ENCODE results near the gene RCE1. TPM values are rescaled to one million over a fixed set of nuclear protein-coding genes. Genes with fewer than 3 reads are reported as not detected.

The RCE1 gene
- total and polyA plus RNA-seq, 2 donors (not counting 3 experiments of a cell fraction or from before 2014, with no cell fraction given), result 26.9 to 47.4 TPM

DNA sequence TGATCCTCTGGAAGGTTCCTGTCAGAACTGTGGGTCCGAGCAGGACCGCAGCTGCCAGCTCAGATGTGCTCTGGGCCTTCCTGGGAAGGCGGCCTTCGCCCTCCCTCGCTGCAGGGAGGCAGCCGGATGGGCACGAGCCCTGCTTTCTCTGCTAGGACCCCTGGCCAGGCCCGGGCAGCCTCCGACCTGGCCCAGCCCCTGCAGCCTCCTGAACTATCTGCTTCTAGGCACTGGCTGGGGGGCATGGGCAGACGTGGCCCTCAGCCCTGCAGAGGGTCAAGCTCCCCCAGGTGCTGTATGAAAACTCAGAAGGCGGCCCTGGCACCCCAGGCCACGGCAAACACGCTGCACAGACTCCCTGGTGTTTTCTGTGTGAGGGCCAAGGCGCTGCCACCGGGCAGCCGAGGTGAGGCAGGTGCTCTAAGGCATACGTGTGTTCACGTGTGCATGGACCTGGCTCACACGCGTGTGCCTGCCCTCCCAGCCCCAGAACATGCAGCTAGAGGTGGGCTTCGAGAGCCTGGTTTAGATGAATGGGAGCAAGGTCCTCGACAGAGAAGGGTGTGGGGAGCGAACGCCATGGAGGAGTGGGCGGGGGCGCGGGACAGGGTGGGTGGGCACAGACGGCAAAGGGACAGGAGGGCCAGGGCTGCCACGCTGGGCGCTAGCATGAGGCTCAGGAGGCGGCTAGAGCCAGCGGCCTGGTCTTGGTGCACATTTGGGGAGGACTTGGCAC lies 18.0 kb downstream of the RCE1 start:
- ChIA-PET POLR2A (no interaction called here), CTCF (no interaction called here)
- H3K9me1 ChIP-seq (replicated peaks; ENCODE audit: control insufficient read depth, extremely low read depth, insufficient read depth, low read length), result no peaks in the 10 kb centered on the region
- TF ChIP-seq FOS (IDR thresholded peaks at IDR 0.05; ENCODE audit: borderline replicate concordance, insufficient read depth, low read length) (no peak), MYC (IDR thresholded peaks at IDR 0.05; ENCODE audit: low read depth, low read length) (no peak)
- no peak overlapping the region for H3K4me2 ChIP-seq (ENCODE audit: insufficient read depth, low read length)
- H3K4me1 ChIP-seq (ENCODE audit: control insufficient read depth, extremely low read depth, insufficient read depth, low read length), result peaks cover 3% of the 10 kb centered on the region
- peaks cover 13% of the 10 kb centered on the region for H3K79me2 ChIP-seq (ENCODE audit: control insufficient read depth, insufficient read depth, low read length)
- H3K4me3 ChIP-seq (replicated peaks in 1 of 3; ENCODE audit: insufficient read depth in 1 of 3, low read depth in 1 of 3, low read length in 3 of 3), result no peak overlapping the region
- H2AFZ ChIP-seq (ENCODE audit: low read depth, low read length), result no peak overlapping the region
- H4K20me1 ChIP-seq (replicated peaks; ENCODE audit: control insufficient read depth, extremely low read depth, insufficient read depth, low read length), result no peaks in the 10 kb centered on the region
- H3K9me3 ChIP-seq (replicated peaks; ENCODE audit: control insufficient read depth, insufficient read depth, low read length), result no peaks in the 10 kb centered on the region
- H3K27ac ChIP-seq (ENCODE audit: insufficient read depth, low read depth, low read length), result no peak overlapping the region
- no peaks in the 10 kb centered on the region for H3K27me3 ChIP-seq (ENCODE audit: control insufficient read depth in 2 of 2, insufficient read depth in 2 of 2, low read length in 2 of 2)
- intact Hi-C loops (cut with micrococcal nuclease) (no loop called here), dilution Hi-C loops (cut with MboI; ENCODE audit: extremely low pct_ligation_motif_present, low sequenced_read_pairs) (no loop called here)
- no peak overlapping the region for H3K9ac ChIP-seq (replicated peaks; ENCODE audit: extremely low read depth, insufficient read depth, low read length)
- no peak for FAIRE-seq
- no TSS peak for BruUV-seq (replicated peaks)
- no peak for DNase-seq (ENCODE audit: low read depth, low spot score)
- no peaks in the 10 kb centered on the region for H3K36me3 ChIP-seq (ENCODE audit: control insufficient read depth in 2 of 2, extremely low read depth in 1 of 2, insufficient read depth in 2 of 2, low read length in 2 of 2)

DNA sequence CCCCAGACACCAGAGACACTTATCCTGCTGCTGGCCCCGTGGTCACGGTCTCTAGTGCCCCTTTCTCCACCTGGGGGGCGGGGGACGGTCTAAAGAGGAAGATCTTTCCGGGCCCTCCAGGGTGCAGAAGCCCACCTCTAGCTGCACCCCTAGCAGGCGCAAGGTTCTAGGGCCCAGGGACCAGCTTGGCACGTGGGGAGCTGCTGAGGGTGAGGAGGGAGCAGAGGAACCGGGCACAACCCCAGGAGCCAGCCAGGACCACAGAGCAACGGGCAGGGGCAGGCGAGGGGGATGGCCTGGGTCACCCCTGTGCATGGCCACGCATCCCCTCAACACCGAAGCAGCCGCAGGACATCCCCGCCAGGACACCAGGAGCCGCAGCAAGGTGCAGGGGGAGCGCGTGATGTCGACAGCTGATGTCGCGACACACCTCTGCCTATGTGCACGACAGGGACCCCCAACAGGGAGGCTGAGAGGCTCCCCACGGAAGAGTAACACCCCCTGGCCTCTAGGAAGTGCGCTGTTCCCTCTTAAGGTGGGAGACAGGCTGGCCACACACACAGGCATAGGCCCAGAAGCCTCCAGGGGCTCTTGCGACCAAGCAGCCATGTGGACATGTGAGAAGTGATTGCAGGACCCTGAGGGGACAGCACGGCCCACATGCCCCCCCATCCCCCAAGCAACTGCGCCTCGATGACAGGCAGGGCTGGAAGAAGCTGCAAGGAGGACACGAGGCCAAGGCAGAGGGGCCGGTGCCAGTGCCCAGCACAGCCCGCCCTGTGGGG lies 18.7 kb downstream of the RCE1 start:
- intact Hi-C loops (cut with micrococcal nuclease) (no loop called here), dilution Hi-C loops (cut with MboI; ENCODE audit: extremely low pct_ligation_motif_present, low sequenced_read_pairs) (no loop called here)
- H3K27me3 ChIP-seq (ENCODE audit: control insufficient read depth in 2 of 2, insufficient read depth in 2 of 2, low read length in 2 of 2), result no peaks in the 10 kb centered on the region
- H3K27ac ChIP-seq (ENCODE audit: insufficient read depth, low read depth, low read length), result no peak overlapping the region
- no peak overlapping the region for H3K4me3 ChIP-seq (replicated peaks in 1 of 3; ENCODE audit: insufficient read depth in 1 of 3, low read depth in 1 of 3, low read length in 3 of 3)
- no peak for TF ChIP-seq POLR2A (IDR thresholded peaks at IDR 0.05; ENCODE audit: low read depth, low read length)
- TF ChIP-seq MYC (IDR thresholded peaks at IDR 0.05; ENCODE audit: low read depth, low read length), result no peak
- no peak for TF ChIP-seq JUN (IDR thresholded peaks at IDR 0.05; ENCODE audit: borderline replicate concordance, insufficient read depth, insufficient read length, low read depth)
- TF ChIP-seq POLR2AphosphoS5 (IDR thresholded peaks at IDR 0.05; ENCODE audit: insufficient read depth, low read depth, low read length), result no peak
- TF ChIP-seq, protein P1, sequence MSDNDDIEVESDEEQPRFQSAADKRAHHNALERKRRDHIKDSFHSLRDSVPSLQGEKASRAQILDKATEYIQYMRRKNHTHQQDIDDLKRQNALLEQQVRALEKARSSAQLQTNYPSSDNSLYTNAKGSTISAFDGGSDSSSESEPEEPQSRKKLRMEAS (IDR thresholded peaks at IDR 0.05; ENCODE audit: insufficient read depth, insufficient read length), result no peak
- no peak for TF ChIP-seq GATA2 (IDR thresholded peaks at IDR 0.05; ENCODE audit: insufficient read depth, insufficient read length, low read depth, low read length)
- TF ChIP-seq FOS (IDR thresholded peaks at IDR 0.05; ENCODE audit: borderline replicate concordance, insufficient read depth, low read length), result no peak
- TF ChIP-seq, protein P2, sequence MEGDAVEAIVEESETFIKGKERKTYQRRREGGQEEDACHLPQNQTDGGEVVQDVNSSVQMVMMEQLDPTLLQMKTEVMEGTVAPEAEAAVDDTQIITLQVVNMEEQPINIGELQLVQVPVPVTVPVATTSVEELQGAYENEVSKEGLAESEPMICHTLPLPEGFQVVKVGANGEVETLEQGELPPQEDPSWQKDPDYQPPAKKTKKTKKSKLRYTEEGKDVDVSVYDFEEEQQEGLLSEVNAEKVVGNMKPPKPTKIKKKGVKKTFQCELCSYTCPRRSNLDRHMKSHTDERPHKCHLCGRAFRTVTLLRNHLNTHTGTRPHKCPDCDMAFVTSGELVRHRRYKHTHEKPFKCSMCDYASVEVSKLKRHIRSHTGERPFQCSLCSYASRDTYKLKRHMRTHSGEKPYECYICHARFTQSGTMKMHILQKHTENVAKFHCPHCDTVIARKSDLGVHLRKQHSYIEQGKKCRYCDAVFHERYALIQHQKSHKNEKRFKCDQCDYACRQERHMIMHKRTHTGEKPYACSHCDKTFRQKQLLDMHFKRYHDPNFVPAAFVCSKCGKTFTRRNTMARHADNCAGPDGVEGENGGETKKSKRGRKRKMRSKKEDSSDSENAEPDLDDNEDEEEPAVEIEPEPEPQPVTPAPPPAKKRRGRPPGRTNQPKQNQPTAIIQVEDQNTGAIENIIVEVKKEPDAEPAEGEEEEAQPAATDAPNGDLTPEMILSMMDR (IDR thresholded peaks at IDR 0.05; ENCODE audit: extremely low read depth in 1 of 2, insufficient read depth in 1 of 2, low read depth in 1 of 2, low read length in 2 of 2), result no peak
- TF ChIP-seq EZH2 (IDR thresholded peaks at IDR 0.05; ENCODE audit: borderline replicate concordance, low read depth, low read length, severe bottlenecking), result no peak
- FAIRE-seq (no peak), DNase-seq (ENCODE audit: low read depth, low spot score) (no peak)
- no TSS peak for BruUV-seq (replicated peaks)
- H3K4me1 ChIP-seq (ENCODE audit: control insufficient read depth, extremely low read depth, insufficient read depth, low read length), result peaks cover 3% of the 10 kb centered on the region
- H2AFZ ChIP-seq (ENCODE audit: low read depth, low read length), result no peak overlapping the region
- no peaks in the 10 kb centered on the region for H3K9me1 ChIP-seq (replicated peaks; ENCODE audit: control insufficient read depth, extremely low read depth, insufficient read depth, low read length)
- no peaks in the 10 kb centered on the region for H4K20me1 ChIP-seq (replicated peaks; ENCODE audit: control insufficient read depth, extremely low read depth, insufficient read depth, low read length)
- H3K9ac ChIP-seq (replicated peaks; ENCODE audit: extremely low read depth, insufficient read depth, low read length), result no peak overlapping the region
- no peak overlapping the region for H3K4me2 ChIP-seq (ENCODE audit: insufficient read depth, low read length)
- H3K9me3 ChIP-seq (replicated peaks; ENCODE audit: control insufficient read depth, insufficient read depth, low read length), result no peaks in the 10 kb centered on the region
- POLR2A ChIA-PET, result no interaction called here
- peaks cover 13% of the 10 kb centered on the region for H3K79me2 ChIP-seq (ENCODE audit: control insufficient read depth, insufficient read depth, low read length)
- CTCF ChIA-PET, result no interaction called here
- H3K36me3 ChIP-seq (ENCODE audit: control insufficient read depth in 2 of 2, extremely low read depth in 1 of 2, insufficient read depth in 2 of 2, low read length in 2 of 2), result no peaks in the 10 kb centered on the region

Measured in endothelial cell of umbilical vein (primary cell).